Transverse colon (tissue), 3 donors: ENCODE results near the gene HBG2.

Experiments
- EP300 ChIP-seq: sonication (generic); formaldehyde crosslinking; IDR thresholded peaks from one replicate; pipeline ENCODE4 v1.6.1; 2017; ENCODE audit warnings: antibody characterized with exemption, low read depth
- POLR2A ChIP-seq: fragments of 450-650 bp; IDR thresholded peaks from one replicate; pipeline ENCODE4 v1.6.1; 2016; ENCODE audit warnings: antibody characterized with exemption, mild to moderate bottlenecking, moderate library complexity
- TF ChIP-seq, protein P1 (sequence below), 5 experiments: fragments of 200-600 bp in 3 of 5; fragments of 450-650 bp in 2 of 5; sonication (generic) in 3 of 5; IDR thresholded peaks; 1 replicate in 2 of 5; 2 replicates in 3 of 5; pipeline ENCODE4 v1.5.1; 2016 to 2017; ENCODE audit warnings: antibody characterized with exemption in 5 of 5, inconsistent platforms in 3 of 5, mild to moderate bottlenecking in 2 of 5, moderate library complexity in 1 of 5

GRCh38 chr11:5289696-5290095, 35.1 kb upstream of the HBG2 start:
- TF ChIP-seq EP300: no peak
- TF ChIP-seq, protein P1, sequence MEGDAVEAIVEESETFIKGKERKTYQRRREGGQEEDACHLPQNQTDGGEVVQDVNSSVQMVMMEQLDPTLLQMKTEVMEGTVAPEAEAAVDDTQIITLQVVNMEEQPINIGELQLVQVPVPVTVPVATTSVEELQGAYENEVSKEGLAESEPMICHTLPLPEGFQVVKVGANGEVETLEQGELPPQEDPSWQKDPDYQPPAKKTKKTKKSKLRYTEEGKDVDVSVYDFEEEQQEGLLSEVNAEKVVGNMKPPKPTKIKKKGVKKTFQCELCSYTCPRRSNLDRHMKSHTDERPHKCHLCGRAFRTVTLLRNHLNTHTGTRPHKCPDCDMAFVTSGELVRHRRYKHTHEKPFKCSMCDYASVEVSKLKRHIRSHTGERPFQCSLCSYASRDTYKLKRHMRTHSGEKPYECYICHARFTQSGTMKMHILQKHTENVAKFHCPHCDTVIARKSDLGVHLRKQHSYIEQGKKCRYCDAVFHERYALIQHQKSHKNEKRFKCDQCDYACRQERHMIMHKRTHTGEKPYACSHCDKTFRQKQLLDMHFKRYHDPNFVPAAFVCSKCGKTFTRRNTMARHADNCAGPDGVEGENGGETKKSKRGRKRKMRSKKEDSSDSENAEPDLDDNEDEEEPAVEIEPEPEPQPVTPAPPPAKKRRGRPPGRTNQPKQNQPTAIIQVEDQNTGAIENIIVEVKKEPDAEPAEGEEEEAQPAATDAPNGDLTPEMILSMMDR (IDR thresholded peaks at IDR 0.05): no peak
- TF ChIP-seq POLR2A: no peak
